ENCODE measurements around the gene NCCRP1.
"Not testable (repeated sequence)": the region's sequence is repeated elsewhere in the genome, so short reads cannot be mapped to it uniquely, and the experiment has no call there.

NCCRP1 gene

GRCh38 chr19:39211731-39212374 is 15.1 kb downstream of the NCCRP1 start:
- DNase-seq, result no peak

GRCh38 chr19:39212375-39212742 is 15.6 kb downstream of the NCCRP1 start:
- no peak for DNase-seq

- DNase-seq, result not testable (repeated sequence)
Measured at GRCh38 chr19:39215323-39215722, 18.6 kb downstream of the NCCRP1 start.

GRCh38 chr19:39217094-39217493 is 20.3 kb downstream of the NCCRP1 start:
- no peak for DNase-seq

- no peak for DNase-seq
Measured at GRCh38 chr19:39218230-39219007, 21.7 kb downstream of the NCCRP1 start.

- not testable (repeated sequence) for DNase-seq
Measured at GRCh38 chr19:39219108-39219507, 22.3 kb downstream of the NCCRP1 start.

GRCh38 chr19:39223703-39224279 is 27.0 kb downstream of the NCCRP1 start:
- DNase-seq, result no peak

- DNase-seq, result no peak
Measured at GRCh38 chr19:39224910-39225309, 28.1 kb downstream of the NCCRP1 start.

- no peak for DNase-seq
Measured at GRCh38 chr19:39230096-39230764, 33.5 kb downstream of the NCCRP1 start.

GRCh38 chr19:39232708-39233107 is 35.9 kb downstream of the NCCRP1 start:
- DNase-seq, result no peak

GRCh38 chr19:39236527-39236926 is 39.8 kb downstream of the NCCRP1 start:
- DNase-seq, result no peak

- DNase-seq, result no peak
Measured at GRCh38 chr19:39237200-39238184, 40.7 kb downstream of the NCCRP1 start.

GRCh38 chr19:39238209-39238608 is 41.4 kb downstream of the NCCRP1 start:
- DNase-seq, result no peak

- no peak for DNase-seq
Measured at GRCh38 chr19:39238944-39239343, 42.2 kb downstream of the NCCRP1 start.

- DNase-seq, result no peak
Measured at GRCh38 chr19:39240421-39240820, 43.7 kb downstream of the NCCRP1 start.

- not testable (repeated sequence) for DNase-seq
Measured at GRCh38 chr19:39243741-39244140, 47.0 kb downstream of the NCCRP1 start.

GRCh38 chr19:39244410-39245100 is 47.8 kb downstream of the NCCRP1 start, which contains the start of gene IFNL3:
IFNL3 (minus strand) TSS chr19:39245006; CDS start chr19:39244967, 39 bp downstream.
- not testable (repeated sequence) for DNase-seq

- DNase-seq, result not testable (repeated sequence)
Measured at GRCh38 chr19:39245166-39245565, 48.4 kb downstream of the NCCRP1 start.

GRCh38 chr19:39246951-39247669 is 50.3 kb downstream of the NCCRP1 start:
- no peak for DNase-seq
